ENCODE measurements around the gene MAPKAPK3. TPM values are rescaled to one million over a fixed set of nuclear protein-coding genes. Genes with fewer than 3 reads are reported as not detected.

Gene MAPKAPK3
- total RNA-seq, 1 donor, result 55.2 TPM

GRCh38 chr3:50580683-50581458 lies 36.1 kb upstream of the MAPKAPK3 start:
- TF ChIP-seq CTCF (IDR thresholded peaks at IDR 0.05; ENCODE audit: insufficient read depth, low read length), result peak; percentile 9
- no peak for DNase-seq (ENCODE audit: low read depth)

GRCh38 chr3:50581459-50581842 lies 35.5 kb upstream of the MAPKAPK3 start:
- DNase-seq (ENCODE audit: low read depth), result no peak
- TF ChIP-seq CTCF (IDR thresholded peaks at IDR 0.05; ENCODE audit: insufficient read depth, low read length), result no peak
- no peak overlapping the region for H3K4me3 ChIP-seq (ENCODE audit: low read depth, low read length)

More at GRCh38 chr3:50580683-50581458, 36.1 kb upstream of the MAPKAPK3 start:
- no peak overlapping the region for H3K4me3 ChIP-seq (ENCODE audit: low read depth, low read length)

- H3K4me3 ChIP-seq (ENCODE audit: low read depth, low read length), result no peak overlapping the region
- no peak for DNase-seq (ENCODE audit: low read depth)
- no peak for TF ChIP-seq CTCF (IDR thresholded peaks at IDR 0.05; ENCODE audit: insufficient read depth, low read length)
These were observed 34.9 kb upstream of the MAPKAPK3 start for GRCh38 chr3:50582083-50582482.

GRCh38 chr3:50583897-50584296 lies 33.1 kb upstream of the MAPKAPK3 start:
- DNase-seq (ENCODE audit: low read depth), result no peak
- no peak overlapping the region for H3K4me3 ChIP-seq (ENCODE audit: low read depth, low read length)
- TF ChIP-seq CTCF (IDR thresholded peaks at IDR 0.05; ENCODE audit: insufficient read depth, low read length), result no peak

- no peak overlapping the region for H3K4me3 ChIP-seq (ENCODE audit: low read depth, low read length)
- TF ChIP-seq CTCF (IDR thresholded peaks at IDR 0.05; ENCODE audit: insufficient read depth, low read length), result no peak
- peak; percentile 29 for DNase-seq (ENCODE audit: low read depth)
These were observed 32.6 kb upstream of the MAPKAPK3 start for GRCh38 chr3:50584391-50584790.

GRCh38 chr3:50585919-50586762 lies 30.8 kb upstream of the MAPKAPK3 start:
- TF ChIP-seq CTCF (IDR thresholded peaks at IDR 0.05; ENCODE audit: insufficient read depth, low read length), result no peak
- no peak overlapping the region for H3K4me3 ChIP-seq (ENCODE audit: low read depth, low read length)
- no peak for DNase-seq (ENCODE audit: low read depth)

Data from fibroblast of the aortic adventitia (primary cell).